NT2/D1 (cell line): ENCODE results near the gene KIF26A.

Source experiments
- DNase-seq: peaks from one replicate; pipeline ENCODE4 v3.0.0-alpha.2; 2011; ENCODE audit warnings: low read depth, low spot score
- H3K27me3 ChIP-seq: 2 replicates; pipeline ENCODE4 v1.6.0; 2011; ENCODE audit warnings: mild to moderate bottlenecking; ENCODE audit not compliant: insufficient read length, insufficient read depth
- H3K36me3 ChIP-seq: 2 replicates; pipeline ENCODE4 v1.6.1; 2011; ENCODE audit warnings: mild to moderate bottlenecking, low read length, mixed read lengths; ENCODE audit not compliant: insufficient read depth, insufficient read length
- H3K4me1 ChIP-seq: 2 replicates; pipeline ENCODE4 v1.5.1; 2011; ENCODE audit not compliant: insufficient read depth, insufficient read length
- H3K4me3 ChIP-seq: 2 replicates; pipeline ENCODE4 v1.5.1; 2011; ENCODE audit warnings: low read depth; ENCODE audit not compliant: insufficient read length
- H3K9ac ChIP-seq: 2 replicates; pipeline ENCODE4 v1.6.0; 2011; ENCODE audit warnings: low read depth; ENCODE audit not compliant: insufficient read length
- H3K9me3 ChIP-seq: 2 replicates; pipeline ENCODE4 v1.5.1; 2011; ENCODE audit warnings: mild to moderate bottlenecking, low read length; ENCODE audit not compliant: insufficient read depth
- SUZ12 ChIP-seq: IDR thresholded peaks from 2 replicates; pipeline ENCODE4 v1.6.1; 2011; ENCODE audit not compliant: insufficient read length, insufficient read depth; ENCODE audit errors: extremely low read depth
- YY1 ChIP-seq: IDR thresholded peaks from 2 replicates; pipeline ENCODE4 v1.6.1; 2011; ENCODE audit not compliant: insufficient read length, insufficient read depth
- ZNF274 ChIP-seq: IDR thresholded peaks from 2 replicates; pipeline ENCODE4 v1.6.1; 2011; ENCODE audit warnings: mild to moderate bottlenecking, low read depth, low read length

KIF26A gene

GRCh38 chr14:104195361-104195760, 57.0 kb downstream of the KIF26A start:
- no peaks in the 10 kb centered on the region for H3K27me3 ChIP-seq
- H3K4me1 ChIP-seq = no peaks in the 10 kb centered on the region
- no peaks in the 10 kb centered on the region for H3K36me3 ChIP-seq
- TF ChIP-seq YY1 = no peak
- no peak for TF ChIP-seq ZNF274
- TF ChIP-seq SUZ12 = no peak
- no peaks in the 10 kb centered on the region for H3K9me3 ChIP-seq
- no peak overlapping the region for H3K4me3 ChIP-seq
- DNase-seq = no peak
- no peak overlapping the region for H3K9ac ChIP-seq

GRCh38 chr14:104195878-104196277, 57.5 kb downstream of the KIF26A start:
- Histone ChIP-seq H3K27me3 (no peaks in the 10 kb centered on the region), H3K4me1 (no peaks in the 10 kb centered on the region), H3K9me3 (no peaks in the 10 kb centered on the region), H3K9ac (no peak overlapping the region), H3K36me3 (no peaks in the 10 kb centered on the region), H3K4me3 (no peak overlapping the region)
- DNase-seq = no peak
- TF ChIP-seq YY1 (no peak), SUZ12 (no peak), ZNF274 (no peak)

GRCh38 chr14:104196461-104197140, 58.2 kb downstream of the KIF26A start:
- Histone ChIP-seq H3K9me3 (no peaks in the 10 kb centered on the region), H3K36me3 (no peaks in the 10 kb centered on the region), H3K9ac (no peak overlapping the region), H3K27me3 (no peaks in the 10 kb centered on the region), H3K4me3 (no peak overlapping the region), H3K4me1 (no peaks in the 10 kb centered on the region)
- DNase-seq = no peak
- TF ChIP-seq YY1 (no peak), ZNF274 (no peak), SUZ12 (no peak)

- Histone ChIP-seq H3K27me3 (no peaks in the 10 kb centered on the region), H3K9me3 (no peaks in the 10 kb centered on the region)
- no peak for TF ChIP-seq ZNF274
- TF ChIP-seq SUZ12 = no peak
- no peak for TF ChIP-seq YY1
Measured at GRCh38 chr14:104197449-104198247, 59.3 kb downstream of the KIF26A start.

GRCh38 chr14:104199266-104199895, 61.0 kb downstream of the KIF26A start:
- Histone ChIP-seq H3K9me3 (no peaks in the 10 kb centered on the region), H3K4me3 (no peak overlapping the region), H3K36me3 (no peaks in the 10 kb centered on the region), H3K4me1 (no peaks in the 10 kb centered on the region), H3K27me3 (no peaks in the 10 kb centered on the region), H3K9ac (no peak overlapping the region)
- DNase-seq = no peak
- no peak for TF ChIP-seq YY1
- TF ChIP-seq ZNF274 = no peak
- TF ChIP-seq SUZ12 = no peak

More at GRCh38 chr14:104197449-104198247, 59.3 kb downstream of the KIF26A start:
- Histone ChIP-seq H3K4me1 (no peaks in the 10 kb centered on the region), H3K4me3 (no peak overlapping the region), H3K36me3 (no peaks in the 10 kb centered on the region), H3K9ac (no peak overlapping the region)
- no peak for DNase-seq

GRCh38 chr14:104200106-104200505, 61.7 kb downstream of the KIF26A start:
- Histone ChIP-seq H3K9me3 (no peaks in the 10 kb centered on the region), H3K9ac (no peak overlapping the region), H3K27me3 (no peaks in the 10 kb centered on the region), H3K4me3 (no peak overlapping the region), H3K4me1 (no peaks in the 10 kb centered on the region), H3K36me3 (no peaks in the 10 kb centered on the region)
- no peak for DNase-seq
- no peak for TF ChIP-seq SUZ12
- no peak for TF ChIP-seq ZNF274
- TF ChIP-seq YY1 = no peak

GRCh38 chr14:104200591-104200990, 62.2 kb downstream of the KIF26A start:
- Histone ChIP-seq H3K4me1 (no peaks in the 10 kb centered on the region), H3K9ac (no peak overlapping the region), H3K27me3 (no peaks in the 10 kb centered on the region), H3K9me3 (no peaks in the 10 kb centered on the region), H3K36me3 (no peaks in the 10 kb centered on the region), H3K4me3 (no peak overlapping the region)
- TF ChIP-seq SUZ12 (no peak), ZNF274 (no peak), YY1 (no peak)
- DNase-seq = no peak
